NCI-H1048 (cell line): ENCODE data around the gene CDH3.

ENCODE experiments used
- DNase-seq: peaks from one replicate; lab custom pipeline; 2025; lab: John Stamatoyannopoulos, UW

The CDH3 gene

GRCh38 chr16:68644715-68645493 is at the start of gene CDH3:
CDH3 (plus strand) TSS chr16:68645310; CDS start chr16:68645380, 70 bp downstream.
- no peak for DNase-seq

- DNase-seq = no peak
These were observed 48.8 kb upstream of the CDH3 start for GRCh38 chr16:68596266-68596665.

- no peak for DNase-seq
These were observed 45.5 kb upstream of the CDH3 start for GRCh38 chr16:68599586-68599985.

DNA sequence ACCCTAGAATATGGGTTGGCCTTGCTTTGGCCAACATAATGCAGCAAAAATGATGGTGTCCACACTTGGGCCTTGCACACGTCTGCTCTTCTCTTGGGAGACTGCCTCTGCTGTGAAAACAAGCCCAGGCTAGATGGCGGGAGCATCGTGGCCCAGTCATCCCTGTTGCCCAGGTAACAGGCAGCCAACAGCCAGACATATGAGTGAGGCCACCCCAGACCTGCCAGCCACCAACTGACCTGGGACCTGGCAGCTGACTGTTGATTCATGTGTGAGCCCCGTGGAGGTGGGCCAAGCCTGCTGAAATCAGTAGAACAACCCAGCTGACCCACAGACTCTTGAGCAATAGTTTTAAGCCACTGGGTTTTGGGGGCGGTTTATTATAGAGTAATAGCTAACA is 39.4 kb upstream of the CDH3 start:
- no peak for DNase-seq

DNA sequence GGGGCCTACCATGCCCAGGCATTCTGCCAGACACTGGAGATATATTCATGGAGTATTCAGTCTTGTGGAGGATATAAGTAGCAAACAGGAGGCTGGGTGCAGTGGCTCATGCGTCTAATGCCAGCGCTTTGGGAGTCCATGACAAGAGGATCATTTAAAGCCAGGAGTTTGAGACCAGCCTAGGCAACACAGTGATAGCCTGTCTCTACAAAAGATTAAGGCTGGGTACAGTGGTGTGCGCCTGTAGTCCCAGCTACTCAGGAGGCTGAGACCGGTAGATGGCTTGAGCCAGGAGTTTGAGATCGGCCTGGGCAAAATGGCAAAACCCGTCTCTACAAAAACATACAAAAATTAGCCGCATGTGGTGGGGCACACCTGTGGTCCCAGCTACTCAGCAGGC is 37.7 kb upstream of the CDH3 start:
- DNase-seq = no peak

GRCh38 chr16:68608330-68608729 is 36.8 kb upstream of the CDH3 start:
- DNase-seq = no peak

- DNase-seq = no peak
These were observed 32.1 kb upstream of the CDH3 start for GRCh38 chr16:68612996-68613395.

- DNase-seq = no peak
These were observed 27.4 kb upstream of the CDH3 start for GRCh38 chr16:68617734-68618133.

DNA sequence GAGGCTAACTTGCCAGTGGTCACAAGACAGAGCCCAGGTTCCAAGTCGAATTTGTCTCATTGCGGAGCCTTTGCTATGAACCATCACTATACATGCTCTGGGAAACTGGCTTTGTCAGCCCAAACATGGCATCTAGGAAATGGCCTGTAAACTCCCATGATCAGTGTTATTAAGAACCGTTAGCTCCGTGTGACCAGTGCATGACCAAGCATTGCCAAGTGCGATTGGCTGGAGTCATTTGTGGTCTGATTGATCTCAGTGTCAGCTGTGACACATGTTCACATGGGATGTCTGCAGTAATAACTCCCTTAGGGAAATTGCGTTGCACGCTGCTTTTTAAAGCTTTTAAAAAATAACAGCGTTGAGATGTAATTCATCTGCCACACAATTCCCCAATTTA is 18.6 kb upstream of the CDH3 start:
- DNase-seq = no peak

GRCh38 chr16:68627951-68628425 is 17.1 kb upstream of the CDH3 start:
- DNase-seq = no peak

GRCh38 chr16:68629351-68629910 is 15.7 kb upstream of the CDH3 start:
- DNase-seq = no peak

DNA sequence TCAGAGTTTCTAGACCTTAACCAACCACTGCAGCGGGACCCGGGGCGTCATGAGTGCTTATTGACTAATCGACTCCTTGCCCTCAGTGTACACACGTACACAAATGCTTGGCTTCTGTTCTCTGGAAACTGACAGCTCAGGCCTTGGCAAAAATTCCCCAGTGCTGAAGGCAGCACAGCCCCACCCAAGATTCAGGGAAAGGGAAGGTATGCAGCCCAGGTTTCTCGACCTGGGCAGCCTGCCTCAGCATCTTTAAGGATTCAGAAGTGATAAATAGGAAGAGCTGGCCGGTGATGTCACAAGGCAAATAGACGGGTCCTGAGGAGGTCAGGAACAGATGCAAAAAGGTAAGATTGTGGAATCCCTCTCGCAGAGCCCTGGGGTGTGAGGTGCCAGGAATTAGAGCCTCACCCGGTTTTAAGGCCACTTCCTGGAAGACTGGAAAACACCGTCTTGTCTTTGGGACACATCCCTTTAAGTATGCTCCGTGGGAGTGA is 9.0 kb upstream of the CDH3 start:
- no peak for DNase-seq

DNA sequence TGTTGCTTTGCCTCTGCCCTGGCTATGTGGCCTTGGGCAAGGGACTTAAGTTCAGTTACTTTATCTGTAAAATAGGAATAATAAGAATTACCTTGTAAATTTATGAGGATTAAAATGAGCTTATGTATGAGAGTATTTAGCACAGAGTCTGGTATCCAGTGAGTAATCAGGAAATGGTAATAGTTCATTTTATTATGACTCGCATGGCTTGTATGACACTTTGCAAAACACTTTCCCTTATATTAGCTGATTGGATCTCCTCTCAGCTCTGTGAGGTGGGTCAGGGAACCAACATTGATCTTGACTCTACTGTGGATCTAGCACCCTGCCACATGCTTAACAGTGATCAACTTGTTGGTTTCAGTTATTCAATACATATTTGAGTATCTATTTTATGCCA is 8.3 kb upstream of the CDH3 start:
- no peak for DNase-seq

- DNase-seq = no peak
These were observed 4.1 kb upstream of the CDH3 start for GRCh38 chr16:68640972-68641371.

DNA sequence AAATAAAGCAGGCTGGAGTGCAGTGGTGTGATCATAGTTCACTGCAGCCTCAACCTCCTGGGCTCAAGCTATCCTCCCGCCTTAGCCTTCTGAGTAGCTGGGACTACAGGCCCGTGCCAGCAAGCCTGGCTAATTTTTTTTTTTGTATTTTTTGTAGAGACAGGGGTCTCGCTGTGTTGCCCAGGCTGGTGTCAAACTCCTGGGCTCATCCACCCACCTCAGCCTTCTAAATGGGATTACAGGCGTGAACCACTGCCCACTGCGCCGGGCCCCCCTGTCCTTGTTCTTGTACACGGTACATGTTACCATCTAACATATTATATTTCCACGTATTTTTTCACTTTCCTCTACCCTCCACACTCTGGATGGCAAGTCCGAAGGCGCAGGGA is 3.1 kb upstream of the CDH3 start:
- no peak for DNase-seq

DNA sequence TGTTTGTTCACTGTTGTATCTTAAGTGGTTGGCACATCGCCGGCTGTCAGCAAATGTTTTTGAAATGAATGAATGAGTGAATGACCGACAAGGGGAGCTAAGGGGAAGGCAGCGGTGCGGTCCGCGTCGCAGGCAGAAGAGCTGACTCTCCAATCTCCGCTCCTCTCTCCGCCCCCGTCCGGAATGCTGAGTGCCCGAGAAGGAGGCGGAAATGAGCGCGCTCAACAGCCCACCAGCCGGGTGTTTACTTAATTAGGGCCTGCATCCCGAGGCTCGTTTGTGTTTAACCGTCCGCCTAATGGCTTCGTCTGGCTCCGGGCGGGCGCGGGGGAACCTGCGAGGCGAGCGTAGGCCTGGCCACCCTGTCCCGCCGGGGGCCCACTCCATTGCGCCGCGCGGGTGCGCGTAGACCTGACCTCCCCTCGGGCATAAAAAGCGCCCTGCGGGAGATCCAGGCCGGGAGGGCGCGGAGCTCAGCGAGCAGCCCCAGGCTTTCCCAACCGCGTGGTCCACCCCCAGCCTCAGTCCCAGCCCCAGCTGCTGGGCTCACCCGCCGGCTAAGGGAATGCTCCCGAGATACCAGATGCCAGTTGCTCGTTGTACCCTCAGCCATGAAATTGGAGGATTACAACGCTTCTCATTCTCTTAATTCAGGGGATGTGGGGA is 2.5 kb upstream of the CDH3 start:
- no peak for DNase-seq

- DNase-seq = no peak
These were observed 1.9 kb upstream of the CDH3 start for GRCh38 chr16:68643227-68643626.

- DNase-seq = no peak
These were observed 1.3 kb upstream of the CDH3 start for GRCh38 chr16:68643847-68644246.

DNA sequence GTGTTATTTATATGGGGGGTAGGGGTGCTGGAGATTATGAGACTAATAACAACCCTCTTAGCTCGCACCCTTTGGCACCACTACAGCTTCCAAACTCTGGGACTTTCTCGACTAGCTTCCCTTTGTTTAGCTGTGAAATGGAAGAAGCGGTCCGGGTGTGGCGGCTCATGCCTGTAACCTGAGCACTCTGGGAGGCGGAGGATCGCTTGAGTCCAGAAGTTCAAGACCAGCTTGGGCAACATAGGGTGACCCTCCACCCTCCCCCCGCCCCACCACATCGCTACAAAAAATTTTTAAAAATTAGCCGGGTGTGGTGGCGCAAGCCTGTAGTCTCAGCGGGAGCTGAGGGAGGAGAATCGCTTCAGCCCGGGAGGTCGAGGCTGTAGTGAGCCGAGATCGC is 814 bp upstream of the CDH3 start:
- no peak for DNase-seq

DNA sequence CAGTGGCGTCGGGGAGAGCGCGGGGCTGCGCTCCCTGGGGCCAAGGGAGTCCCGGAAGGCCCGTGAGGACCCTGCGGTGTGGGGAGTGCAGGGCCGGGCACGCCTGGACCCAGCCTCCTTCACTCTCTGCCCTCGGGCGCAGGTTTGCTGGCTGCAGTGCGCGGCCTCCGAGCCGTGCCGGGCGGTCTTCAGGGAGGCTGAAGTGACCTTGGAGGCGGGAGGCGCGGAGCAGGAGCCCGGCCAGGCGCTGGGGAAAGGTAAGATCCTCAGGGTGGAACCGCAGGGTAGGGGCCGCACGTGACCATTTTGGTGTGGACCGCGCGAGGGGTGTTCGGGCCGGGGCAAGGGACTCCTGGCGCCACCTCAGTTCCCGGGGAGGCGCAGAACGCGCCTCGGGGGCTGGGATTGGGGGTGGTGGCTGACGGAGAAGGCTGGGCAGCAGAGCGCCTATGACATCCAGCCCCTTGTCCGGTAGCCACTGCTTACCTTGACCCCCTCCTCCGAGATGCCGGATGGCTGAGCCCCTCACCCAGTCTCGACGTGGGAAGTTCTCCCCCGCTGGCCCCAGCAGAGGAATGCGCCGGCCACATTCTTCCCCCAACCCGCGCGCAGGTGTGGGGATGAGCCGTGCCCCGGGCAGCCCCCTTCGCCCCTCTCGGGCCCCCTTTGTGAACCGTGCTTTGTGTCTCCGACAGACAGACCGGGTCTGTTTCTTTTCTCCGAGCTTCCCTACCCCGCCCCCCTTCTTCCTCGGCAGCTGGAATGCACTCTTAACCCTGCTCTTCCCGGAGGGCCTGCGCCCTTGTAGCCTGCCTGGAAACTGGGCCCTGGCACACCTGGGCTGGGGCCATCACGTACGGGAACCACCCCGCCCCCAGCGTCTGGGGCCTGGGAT is 631 bp downstream of the CDH3 start:
- no peak for DNase-seq

DNA sequence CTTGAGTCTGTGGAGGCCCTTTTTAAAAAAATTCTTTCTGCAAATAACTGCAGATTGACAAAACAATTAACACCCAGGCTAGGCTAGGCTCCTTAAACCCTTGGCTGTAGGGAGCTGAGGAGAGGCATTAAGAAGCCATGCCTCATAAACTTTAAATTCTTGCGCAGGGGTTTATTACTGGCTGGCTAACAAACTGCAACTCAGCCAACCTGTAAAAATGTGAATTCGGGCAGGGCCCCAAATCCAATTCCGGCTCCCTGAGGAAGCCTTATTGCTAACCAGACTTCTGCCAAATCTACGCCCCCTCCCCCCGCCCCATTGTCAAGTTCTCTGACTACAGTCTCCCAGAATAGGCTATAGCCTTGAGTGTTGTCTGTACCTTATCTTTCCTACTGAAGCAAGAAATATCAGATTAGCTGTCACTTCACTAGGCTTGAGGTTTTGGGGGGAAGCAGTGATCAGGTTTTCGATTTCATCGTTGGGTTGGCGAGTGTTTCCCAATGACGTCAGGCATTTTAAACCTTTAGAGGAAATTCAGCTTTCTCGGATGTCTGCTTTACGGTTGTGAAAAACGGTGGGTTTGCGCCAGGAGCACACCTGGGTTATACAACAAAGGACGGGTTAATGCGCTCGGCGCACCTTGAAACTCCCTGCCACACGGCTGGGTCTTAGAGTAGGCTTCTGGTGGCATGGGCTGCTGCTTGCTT is 2.0 kb downstream of the CDH3 start:
- no peak for DNase-seq
